Panc1 (cell line): ENCODE results near the gene TST.

Experiments used
- POLR2AphosphoS5 ChIP-seq: IDR thresholded peaks from 2 replicates; pipeline ENCODE4 v1.6.1; 2012; ENCODE audit warnings: mild to moderate bottlenecking, low read depth, low read length, moderate library complexity
- TF ChIP-seq, protein P1 (sequence below): fragments of 450-650 bp; IDR thresholded peaks from 2 replicates; pipeline ENCODE4 v1.5.1; 2017; ENCODE audit warnings: mild to moderate bottlenecking

DNA sequence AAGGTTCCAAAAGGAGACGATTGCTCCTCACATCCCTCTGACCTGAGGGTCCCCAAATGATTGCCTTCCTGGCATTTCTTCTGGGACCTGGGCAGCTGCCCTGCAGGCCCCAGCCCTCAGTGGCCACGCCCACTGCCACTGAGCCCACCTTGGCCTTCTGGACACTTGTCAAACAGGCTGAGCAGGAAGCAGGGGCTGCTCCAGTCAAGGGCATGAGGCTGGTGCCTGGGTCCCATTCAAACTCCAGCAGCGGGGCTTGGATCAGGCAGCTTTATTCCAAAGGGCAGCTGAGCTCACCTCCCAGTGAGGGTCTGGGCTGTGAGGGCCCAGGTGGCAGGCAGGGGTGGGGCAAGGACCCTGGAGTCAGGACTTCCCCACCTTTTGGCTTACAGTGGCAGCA lies 45.9 kb upstream of the TST start:
- TF ChIP-seq, protein P1, sequence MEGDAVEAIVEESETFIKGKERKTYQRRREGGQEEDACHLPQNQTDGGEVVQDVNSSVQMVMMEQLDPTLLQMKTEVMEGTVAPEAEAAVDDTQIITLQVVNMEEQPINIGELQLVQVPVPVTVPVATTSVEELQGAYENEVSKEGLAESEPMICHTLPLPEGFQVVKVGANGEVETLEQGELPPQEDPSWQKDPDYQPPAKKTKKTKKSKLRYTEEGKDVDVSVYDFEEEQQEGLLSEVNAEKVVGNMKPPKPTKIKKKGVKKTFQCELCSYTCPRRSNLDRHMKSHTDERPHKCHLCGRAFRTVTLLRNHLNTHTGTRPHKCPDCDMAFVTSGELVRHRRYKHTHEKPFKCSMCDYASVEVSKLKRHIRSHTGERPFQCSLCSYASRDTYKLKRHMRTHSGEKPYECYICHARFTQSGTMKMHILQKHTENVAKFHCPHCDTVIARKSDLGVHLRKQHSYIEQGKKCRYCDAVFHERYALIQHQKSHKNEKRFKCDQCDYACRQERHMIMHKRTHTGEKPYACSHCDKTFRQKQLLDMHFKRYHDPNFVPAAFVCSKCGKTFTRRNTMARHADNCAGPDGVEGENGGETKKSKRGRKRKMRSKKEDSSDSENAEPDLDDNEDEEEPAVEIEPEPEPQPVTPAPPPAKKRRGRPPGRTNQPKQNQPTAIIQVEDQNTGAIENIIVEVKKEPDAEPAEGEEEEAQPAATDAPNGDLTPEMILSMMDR = no peak
- no peak for TF ChIP-seq POLR2AphosphoS5
